GM18870 (cell line): Measurements from ENCODE around the gene ANKFN1.

Experiments
- ATAC-seq: cut with Tn5 transposase; IDR thresholded peaks from one replicate; pipeline ENCODE4 v1.9.1; 2021; ENCODE audit warnings: moderate library complexity; ENCODE audit not compliant: unreplicated experiment

The ANKFN1 gene

GRCh38 chr17:56152874-56153602, at the start of gene ANKFN1:
Gene ANKFN1, plus strand, starts transcription at chr17:56153475. Its CDS starts 59,193 bp downstream, at chr17:56212668.
- no peak for ATAC-seq

GRCh38 chr17:56108811-56109284, 44.4 kb upstream of the ANKFN1 start:
- ATAC-seq, result peak; percentile 89

DNA sequence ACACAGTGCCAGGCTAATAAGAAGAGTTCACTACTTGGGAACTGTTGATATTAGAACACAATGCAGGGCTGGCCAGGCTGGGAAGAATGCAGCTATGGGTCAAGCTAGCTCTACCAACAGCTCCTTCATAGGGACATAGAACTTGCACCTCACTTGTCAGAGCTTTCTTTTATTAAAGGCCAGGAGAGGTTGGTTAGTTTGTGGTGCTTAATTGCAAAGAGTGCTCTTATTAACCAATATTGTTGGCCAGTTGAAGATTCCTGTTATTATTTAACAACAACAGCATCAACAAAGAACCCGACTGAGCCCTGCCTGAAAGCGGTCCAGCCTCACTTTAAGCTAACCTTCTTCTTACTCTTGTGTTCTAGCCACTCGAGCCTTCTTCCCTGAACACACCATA, 43.4 kb upstream of the ANKFN1 start:
- ATAC-seq, result no peak

- ATAC-seq, result no peak
Measured at GRCh38 chr17:56110463-56111135, 42.7 kb upstream of the ANKFN1 start.

GRCh38 chr17:56111706-56112485, 41.4 kb upstream of the ANKFN1 start:
- no peak for ATAC-seq

DNA sequence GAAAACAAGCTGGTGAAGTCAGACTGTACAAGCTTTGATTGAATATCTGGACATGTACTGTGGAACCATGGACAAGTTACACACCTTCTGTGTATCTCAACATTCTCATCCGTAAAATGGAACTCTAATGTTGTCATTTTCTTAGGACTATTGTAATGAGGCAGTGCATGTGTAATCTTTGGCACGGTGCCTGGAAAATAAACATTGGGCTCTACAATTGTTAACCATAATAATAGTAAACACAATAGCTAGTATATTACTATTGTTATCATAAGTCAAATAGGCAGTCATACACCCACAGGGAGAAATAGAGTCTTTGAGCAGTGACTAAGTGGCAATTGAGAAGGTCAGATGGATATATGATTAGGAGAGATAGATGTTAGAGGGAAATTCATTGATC, 39.8 kb upstream of the ANKFN1 start:
- no peak for ATAC-seq

- ATAC-seq, result no peak
Measured at GRCh38 chr17:56114469-56114868, 38.8 kb upstream of the ANKFN1 start.

DNA sequence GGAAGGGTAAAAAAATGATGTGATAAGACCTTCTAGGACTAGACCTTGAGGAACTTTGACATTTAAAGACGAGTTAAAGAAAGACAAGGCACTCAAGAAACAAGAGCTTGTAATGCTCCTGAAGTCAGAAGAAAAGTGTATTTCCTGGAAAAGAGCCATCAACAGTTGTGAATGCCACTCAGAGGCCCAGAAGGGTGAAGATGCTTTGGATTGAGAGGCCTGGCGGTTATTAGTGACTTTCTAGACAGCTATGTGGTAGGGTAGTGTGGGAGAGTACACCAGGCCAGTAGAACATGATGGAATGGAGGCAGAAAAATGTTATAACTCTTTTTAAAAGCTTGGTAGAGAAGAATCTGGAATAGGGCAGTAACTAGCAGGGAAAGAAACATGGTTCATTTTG, 34.1 kb upstream of the ANKFN1 start:
- ATAC-seq, result no peak

DNA sequence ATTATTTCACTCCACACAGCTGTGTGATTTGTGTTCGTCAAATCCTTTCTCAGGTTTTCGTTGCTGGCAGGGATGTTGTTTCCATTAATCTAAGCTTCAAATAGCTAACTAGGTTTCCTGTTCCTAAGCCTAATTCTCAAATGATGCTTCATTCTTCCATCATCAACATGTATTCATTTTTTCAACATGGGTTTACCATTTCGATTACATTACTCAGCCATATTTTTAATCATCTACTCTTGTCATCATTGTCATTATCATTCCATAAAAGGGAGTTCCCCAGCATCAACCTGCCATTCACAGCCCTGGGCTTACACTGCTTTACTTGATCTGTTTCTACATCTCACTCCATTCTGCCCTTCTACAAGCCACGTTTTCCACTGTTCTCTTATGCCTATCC, 33.3 kb upstream of the ANKFN1 start:
- no peak for ATAC-seq

DNA sequence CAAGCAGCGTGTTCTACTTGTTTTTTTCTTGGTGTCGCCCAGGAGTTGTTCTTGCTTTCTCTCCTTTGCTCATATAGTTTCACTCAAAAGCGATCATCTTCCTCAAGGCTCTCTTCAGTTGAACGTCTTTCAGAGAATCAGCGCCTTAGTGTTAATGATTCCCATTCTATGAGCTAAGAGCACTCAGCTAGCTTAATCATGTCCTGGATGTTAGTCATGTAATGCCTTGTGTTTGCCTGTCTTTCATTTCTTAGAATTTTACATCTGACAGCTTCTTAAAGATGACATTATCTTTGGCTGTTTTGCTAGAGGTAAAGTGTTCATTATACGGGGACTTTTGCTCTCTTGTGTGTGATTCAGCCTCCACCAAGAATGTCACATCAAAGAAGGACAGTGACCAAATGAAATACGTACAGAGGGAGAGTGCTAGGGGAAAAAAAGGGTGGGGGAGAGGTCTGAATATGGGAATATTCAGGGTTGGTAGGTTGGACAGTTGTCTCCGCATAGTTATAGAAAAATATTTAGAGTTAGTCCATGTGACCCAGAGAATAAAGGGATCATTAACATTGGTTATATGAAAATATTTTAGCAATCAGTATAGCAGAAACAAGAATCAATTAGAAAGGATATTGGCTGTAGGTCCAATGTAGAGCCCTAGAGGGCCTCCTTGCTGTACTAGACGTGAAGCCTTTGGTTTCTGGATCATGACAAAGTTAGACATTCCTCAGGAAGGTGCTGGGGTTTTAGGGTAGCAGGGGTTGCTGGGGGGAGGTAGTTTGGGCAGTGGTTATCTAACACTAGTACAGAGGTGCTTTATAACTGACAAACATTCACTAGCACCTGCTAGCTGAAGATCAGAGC, 31.9 kb upstream of the ANKFN1 start:
- ATAC-seq, result no peak

GRCh38 chr17:56125830-56126819, 27.1 kb upstream of the ANKFN1 start:
- ATAC-seq, result no peak

DNA sequence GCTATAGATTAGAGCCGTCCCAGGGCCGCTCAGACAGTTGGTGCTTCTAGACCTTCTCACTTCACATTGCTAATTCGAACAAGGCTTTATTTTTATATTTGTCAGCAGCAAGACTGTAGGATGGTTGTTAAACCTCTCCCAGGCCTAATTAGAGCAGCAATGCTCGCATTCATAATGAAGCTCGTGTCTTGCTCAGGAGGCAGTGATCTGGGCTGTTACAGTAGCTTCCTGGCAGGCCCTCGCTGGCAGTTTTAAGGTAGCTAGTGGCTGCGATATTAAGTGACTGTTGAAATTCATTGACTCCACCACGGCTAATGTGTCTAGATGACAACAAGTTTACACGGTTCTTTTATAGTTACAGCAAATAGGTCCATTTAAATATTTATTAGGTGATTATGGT, 23.2 kb upstream of the ANKFN1 start:
- ATAC-seq, result no peak

DNA sequence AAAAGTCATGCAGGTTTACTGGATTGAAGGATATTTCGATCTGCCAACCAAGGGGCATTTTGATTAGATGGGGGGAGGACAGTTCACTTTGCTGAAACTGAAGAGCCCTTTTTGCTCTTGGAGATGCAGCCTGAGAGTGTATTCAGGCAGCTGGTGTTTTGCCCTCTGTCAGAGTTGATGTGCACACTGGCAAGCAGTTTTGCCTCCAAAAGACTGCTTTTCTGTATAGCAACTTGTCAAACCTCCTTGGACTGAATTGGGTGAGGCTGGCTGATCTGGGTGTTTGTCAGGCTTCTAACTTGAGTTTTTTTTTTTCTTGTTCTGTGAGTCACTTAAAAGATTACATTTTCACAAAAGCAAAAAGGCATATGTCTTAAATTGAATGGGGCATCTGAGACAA, 22.6 kb upstream of the ANKFN1 start:
- no peak for ATAC-seq

DNA sequence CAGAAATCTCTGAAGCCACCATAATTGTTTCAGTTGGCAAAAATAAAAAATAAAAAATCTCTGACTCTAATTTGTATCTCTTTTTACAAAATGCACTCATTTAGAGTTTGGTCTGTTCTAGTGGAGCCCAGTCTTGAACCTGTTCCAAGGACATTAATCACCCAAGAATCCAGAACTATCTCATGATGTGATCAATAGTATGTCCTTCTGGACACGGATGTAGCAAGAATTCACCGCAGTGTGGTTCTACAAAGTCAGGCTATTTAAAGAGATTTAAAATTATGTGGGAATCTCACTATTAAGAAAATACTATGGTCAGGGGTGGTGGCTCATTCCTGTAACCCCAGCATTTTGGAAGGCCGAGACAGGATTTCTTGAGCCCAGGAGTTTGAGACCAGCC, 21.8 kb upstream of the ANKFN1 start:
- no peak for ATAC-seq

DNA sequence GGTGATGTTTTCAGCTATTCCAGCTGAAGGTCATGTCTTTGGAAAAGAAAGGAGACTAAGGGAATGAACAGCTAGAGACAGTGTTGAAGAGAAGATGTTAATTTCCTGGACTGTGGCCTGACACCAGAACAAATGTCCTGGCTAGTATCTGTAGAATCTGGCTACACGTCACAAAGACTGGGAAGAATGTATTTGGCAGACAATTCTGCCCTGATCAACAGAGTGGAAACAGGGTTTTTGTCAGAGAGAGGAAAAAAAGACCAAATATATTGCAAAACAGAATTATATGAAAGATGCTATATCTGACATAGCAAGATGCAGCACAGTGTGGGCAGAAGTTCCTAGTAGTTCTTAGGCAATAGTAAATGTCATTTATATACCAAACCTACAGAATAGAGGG, 17.0 kb upstream of the ANKFN1 start:
- ATAC-seq, result no peak

DNA sequence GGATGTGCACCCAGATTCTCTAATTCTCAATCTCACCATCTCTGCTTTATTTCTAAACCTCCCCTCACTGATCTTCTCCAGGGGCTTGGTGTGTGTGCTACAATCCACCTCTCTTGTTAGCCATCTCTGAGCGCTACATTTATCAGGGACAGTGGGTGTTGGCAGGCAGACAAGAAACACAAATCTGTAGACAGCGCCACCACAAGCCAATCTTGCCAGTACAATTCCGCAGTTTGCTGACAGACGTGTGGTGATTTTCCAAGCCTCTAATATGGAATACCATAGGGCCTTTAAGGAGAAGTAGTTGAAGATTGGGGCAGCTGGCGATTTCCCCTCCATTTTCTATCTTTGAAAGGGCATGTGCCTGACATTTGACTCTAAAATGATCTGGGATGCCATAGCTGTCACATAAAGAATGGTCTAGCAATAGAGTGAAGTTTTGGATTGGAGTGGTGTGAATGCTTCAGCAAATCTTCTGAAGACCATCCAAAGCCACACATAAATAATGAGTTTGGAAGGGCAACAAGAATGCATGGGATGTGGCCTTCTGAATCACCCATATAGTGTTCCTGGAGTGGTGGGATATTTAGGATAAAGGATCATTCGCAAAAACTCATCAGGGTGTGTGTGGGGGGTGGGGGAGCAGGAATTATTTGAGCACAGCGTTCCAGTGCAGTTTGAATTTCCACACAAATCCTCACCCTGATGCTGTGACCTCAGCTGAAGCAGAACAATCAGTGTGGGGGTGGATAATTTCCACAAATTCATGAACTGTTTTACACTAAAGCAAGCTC, 12.0 kb upstream of the ANKFN1 start:
- no peak for ATAC-seq

GRCh38 chr17:56142325-56142724, 10.9 kb upstream of the ANKFN1 start:
- no peak for ATAC-seq

GRCh38 chr17:56142781-56143180, 10.5 kb upstream of the ANKFN1 start:
- no peak for ATAC-seq

GRCh38 chr17:56144223-56144622, 9.1 kb upstream of the ANKFN1 start:
- ATAC-seq, result no peak
